ENCODE results near the gene SETD3. TPM values are rescaled to one million over a fixed set of nuclear protein-coding genes. Genes with fewer than 3 reads are reported as not detected.

Gene SETD3
- total RNA-seq, 1 donor from 2014 or later: 26.4 TPM

GRCh38 chr14:99441157-99441870 lies 39.3 kb downstream of the SETD3 start:
- no peak overlapping the region for H3K27ac ChIP-seq
- TF ChIP-seq, protein P1, sequence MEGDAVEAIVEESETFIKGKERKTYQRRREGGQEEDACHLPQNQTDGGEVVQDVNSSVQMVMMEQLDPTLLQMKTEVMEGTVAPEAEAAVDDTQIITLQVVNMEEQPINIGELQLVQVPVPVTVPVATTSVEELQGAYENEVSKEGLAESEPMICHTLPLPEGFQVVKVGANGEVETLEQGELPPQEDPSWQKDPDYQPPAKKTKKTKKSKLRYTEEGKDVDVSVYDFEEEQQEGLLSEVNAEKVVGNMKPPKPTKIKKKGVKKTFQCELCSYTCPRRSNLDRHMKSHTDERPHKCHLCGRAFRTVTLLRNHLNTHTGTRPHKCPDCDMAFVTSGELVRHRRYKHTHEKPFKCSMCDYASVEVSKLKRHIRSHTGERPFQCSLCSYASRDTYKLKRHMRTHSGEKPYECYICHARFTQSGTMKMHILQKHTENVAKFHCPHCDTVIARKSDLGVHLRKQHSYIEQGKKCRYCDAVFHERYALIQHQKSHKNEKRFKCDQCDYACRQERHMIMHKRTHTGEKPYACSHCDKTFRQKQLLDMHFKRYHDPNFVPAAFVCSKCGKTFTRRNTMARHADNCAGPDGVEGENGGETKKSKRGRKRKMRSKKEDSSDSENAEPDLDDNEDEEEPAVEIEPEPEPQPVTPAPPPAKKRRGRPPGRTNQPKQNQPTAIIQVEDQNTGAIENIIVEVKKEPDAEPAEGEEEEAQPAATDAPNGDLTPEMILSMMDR (IDR thresholded peaks at IDR 0.05): no peak
- no peaks in the 10 kb centered on the region for H3K9me3 ChIP-seq
- DNase-seq (ENCODE audit: low spot score in 2 of 2): no peak
- intact Hi-C loops (cut with DNase I): no loop called here
- H3K36me3 ChIP-seq: peaks cover 23 to 46% of the 10 kb centered on the region in 2 donors
- no peaks in the 10 kb centered on the region for H3K4me1 ChIP-seq
- no peak overlapping the region for H3K4me3 ChIP-seq
- H3K27me3 ChIP-seq: no peaks in the 10 kb centered on the region

GRCh38 chr14:99440278-99440677 lies 40.4 kb downstream of the SETD3 start:
- DNase-seq (ENCODE audit: low spot score in 2 of 2): no peak
- Histone ChIP-seq H3K36me3 (peaks cover 16 to 47% of the 10 kb centered on the region in 2 donors), H3K4me3 (no peak overlapping the region), H3K4me1 (no peaks in the 10 kb centered on the region), H3K9me3 (no peaks in the 10 kb centered on the region), H3K27ac (no peak overlapping the region), H3K27me3 (no peaks in the 10 kb centered on the region)
- intact Hi-C loops (cut with DNase I): no loop called here
- TF ChIP-seq, protein P1 (IDR thresholded peaks at IDR 0.05): no peak

DNA sequence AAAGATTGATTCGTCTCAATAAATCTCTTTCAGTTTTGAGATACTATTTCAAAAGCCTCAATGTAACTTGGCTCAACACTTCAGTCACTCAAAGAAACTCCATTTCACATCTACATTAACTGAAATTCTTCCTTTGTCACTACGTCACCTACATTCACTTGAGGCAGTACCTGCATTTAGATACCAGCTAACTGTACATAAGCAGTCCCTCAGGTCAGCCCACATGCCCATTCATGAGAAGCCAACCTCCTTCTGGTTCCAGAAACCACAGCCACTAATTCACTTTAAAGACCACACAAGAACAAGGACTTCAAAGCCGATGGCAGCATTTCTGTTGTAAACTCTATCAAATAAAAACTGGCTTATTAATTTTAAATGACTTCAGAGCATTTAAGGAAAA lies 43.0 kb downstream of the SETD3 start:
- Histone ChIP-seq H3K4me1 (no peaks in the 10 kb centered on the region), H3K9me3 (no peaks in the 10 kb centered on the region), H3K36me3 (peaks cover 16 to 49% of the 10 kb centered on the region in 2 donors)

DNA sequence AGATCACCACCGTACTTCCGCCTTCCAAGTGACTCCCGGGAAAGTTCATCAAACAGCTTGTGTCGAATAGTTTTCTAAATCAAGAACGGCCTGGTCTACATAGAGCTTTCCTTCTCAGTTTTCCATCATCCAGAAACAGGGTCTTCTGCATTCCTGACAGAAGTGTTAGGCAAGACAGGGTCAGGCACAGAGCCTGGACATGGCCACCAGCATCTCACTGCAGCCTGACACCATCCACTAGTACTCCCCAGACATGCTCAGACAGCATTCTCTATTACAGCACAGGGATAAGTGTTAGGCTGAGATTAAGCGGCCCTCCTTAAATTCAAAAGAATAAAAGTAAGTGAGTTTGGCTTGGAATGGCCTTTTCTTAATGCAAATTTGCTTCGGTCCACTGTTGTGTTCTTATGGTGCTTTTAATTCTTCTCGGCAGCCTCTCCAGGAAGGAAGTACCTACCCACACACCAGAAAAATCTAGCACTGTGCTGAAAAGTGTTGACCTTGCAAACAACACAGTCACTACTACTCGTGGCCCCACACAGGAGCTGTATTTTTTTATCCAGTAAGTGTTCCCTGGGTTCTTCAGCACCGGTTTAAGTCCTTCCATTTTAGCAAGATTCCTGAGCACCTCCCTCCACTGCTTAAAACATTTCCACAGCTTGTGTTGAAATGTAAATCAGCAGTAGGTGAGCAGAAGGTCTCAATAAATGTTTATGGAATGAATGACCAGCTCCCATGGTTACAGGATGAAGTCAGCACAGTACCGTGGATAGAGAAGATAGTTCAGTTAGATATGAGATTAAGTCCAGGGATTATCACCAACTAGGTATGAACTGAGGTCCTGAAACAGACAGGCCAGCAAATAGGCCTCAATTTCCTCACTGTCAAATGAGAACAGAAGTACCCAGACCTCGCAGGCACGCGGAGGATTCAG lies 44.1 kb downstream of the SETD3 start:
- H3K9me3 ChIP-seq: no peaks in the 10 kb centered on the region
- peaks cover 2% of the 10 kb centered on the region in 2 donors for H3K4me1 ChIP-seq
- peaks cover 16 to 41% of the 10 kb centered on the region in 2 donors for H3K36me3 ChIP-seq
- TF ChIP-seq, protein P1 (IDR thresholded peaks at IDR 0.05): no peak
- no peak overlapping the region for H3K27ac ChIP-seq
- H3K4me3 ChIP-seq: no peak overlapping the region
- H3K27me3 ChIP-seq: no peaks in the 10 kb centered on the region
- no peak for DNase-seq (ENCODE audit: low spot score in 2 of 2)
- intact Hi-C loops (cut with DNase I): no loop called here

More for the DNA sequence above, 43.0 kb downstream of the SETD3 start:
- Histone ChIP-seq H3K27ac (no peak overlapping the region), H3K4me3 (no peak overlapping the region), H3K27me3 (no peaks in the 10 kb centered on the region)
- DNase-seq (ENCODE audit: low spot score in 2 of 2): no peak
- intact Hi-C loops (cut with DNase I): no loop called here
- TF ChIP-seq, protein P1 (IDR thresholded peaks at IDR 0.05): no peak

DNA sequence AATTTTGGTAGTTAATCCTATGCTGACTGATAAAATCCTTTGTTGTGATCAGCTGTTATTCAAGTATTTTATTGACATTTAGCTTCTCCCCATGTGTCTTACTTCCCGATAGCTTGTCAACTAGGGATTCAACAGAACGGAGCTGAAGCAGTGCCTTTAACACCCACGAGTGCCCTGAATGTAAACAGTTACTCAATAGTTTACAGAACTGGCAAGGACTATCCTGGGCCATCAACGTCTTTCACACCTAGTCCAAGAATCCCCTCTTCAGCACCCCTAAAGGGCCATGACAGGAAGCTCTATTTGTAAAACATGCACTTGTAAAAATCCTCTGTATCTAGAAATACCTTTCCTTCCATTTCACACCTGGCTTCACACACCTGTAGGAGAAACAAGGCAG lies 45.3 kb downstream of the SETD3 start:
- H3K4me1 ChIP-seq: peaks cover 2 to 4% of the 10 kb centered on the region in 2 donors
- no peak overlapping the region for H3K27ac ChIP-seq
- DNase-seq (ENCODE audit: low spot score in 2 of 2): no peak
- TF ChIP-seq, protein P1 (IDR thresholded peaks at IDR 0.05): no peak
- H3K4me3 ChIP-seq: no peak overlapping the region
- no peaks in the 10 kb centered on the region for H3K27me3 ChIP-seq
- no peaks in the 10 kb centered on the region for H3K9me3 ChIP-seq
- intact Hi-C loops (cut with DNase I): no loop called here
- peaks cover 16 to 41% of the 10 kb centered on the region in 2 donors for H3K36me3 ChIP-seq

Data from ascending aorta (tissue), 2 donors.